Stimulated activated CD4-positive, alpha-beta T cell treated with anti-CD3 and anti-CD28 coated beads, Interleukin-15, amount 100 ng/mL, for 1 hour (primary cell): Measurements from ENCODE around the gene PRKAA1.
A peak's percentile ranks its signal among the peaks of the same experiment; 100 is the strongest.

Experiments
- DNase-seq, 2 donors: peaks; one replicate each; pipeline ENCODE4 v3.0.0-alpha.2; 2020; ENCODE audit warnings: low read depth in 1 of 2, low spot score in 1 of 2

The PRKAA1 gene

DNA sequence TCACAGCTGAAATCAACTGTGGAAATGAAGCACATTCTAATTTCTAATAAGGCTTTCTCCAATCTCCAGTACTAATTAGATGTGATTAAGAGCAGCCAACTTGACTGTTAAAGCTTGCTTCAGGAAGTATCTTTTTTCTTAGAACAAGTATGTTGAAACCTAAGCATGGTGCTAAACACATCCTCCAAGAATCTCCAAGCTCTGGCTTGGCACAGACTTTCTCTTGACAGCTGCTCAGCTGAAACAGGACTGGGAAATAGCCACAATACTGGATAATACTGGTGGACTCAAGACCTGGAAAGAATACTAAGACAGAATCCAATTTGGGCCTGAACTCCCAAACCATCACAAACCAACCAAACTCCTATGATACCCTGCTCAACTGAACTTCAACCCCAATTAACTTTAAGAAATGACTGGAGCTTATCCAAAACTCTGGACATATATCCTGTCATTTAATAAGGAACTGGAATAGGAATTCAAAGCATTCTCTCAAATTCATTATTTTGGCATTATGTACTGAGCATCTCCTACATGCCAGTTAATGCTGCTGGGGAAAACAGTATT, 16.2 kb downstream of the PRKAA1 start:
- no peak for DNase-seq

DNA sequence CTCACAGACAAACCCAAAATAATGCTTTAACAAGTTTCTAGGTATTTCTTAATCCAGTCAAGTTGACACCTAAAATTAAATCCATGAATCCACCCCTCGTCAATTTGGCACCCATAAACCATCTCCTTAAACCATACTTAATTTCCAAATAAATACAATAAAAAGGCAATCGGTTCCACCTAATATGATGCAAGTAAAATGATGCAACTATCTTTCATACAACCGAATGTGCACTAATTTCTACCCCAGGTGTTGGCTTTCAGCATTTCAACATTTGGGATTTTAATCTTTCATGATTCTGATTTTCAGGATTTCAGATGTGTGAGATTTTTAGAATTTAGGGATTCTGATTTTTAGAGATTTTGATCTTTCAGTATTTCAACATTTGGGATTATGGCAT, 17.3 kb downstream of the PRKAA1 start:
- no peak for DNase-seq

DNA sequence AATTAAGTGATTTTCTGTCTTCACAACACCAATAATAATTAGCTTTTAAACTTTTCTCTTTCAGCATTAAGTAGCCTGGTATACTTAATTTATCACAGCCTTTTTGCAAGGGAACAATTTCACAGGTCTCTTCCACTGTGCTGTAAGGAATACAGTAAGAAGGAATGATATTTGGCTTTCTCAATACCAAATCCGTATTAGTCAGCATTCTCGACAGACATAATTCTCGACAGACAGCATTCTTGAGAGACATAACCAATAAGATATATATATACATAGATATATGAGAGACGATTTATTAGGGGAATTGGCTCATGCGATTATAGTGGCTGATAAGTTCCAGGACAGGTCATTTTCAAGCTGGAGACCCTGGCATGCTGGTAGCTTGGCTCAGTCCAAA, 18.0 kb downstream of the PRKAA1 start:
- no peak for DNase-seq

DNA sequence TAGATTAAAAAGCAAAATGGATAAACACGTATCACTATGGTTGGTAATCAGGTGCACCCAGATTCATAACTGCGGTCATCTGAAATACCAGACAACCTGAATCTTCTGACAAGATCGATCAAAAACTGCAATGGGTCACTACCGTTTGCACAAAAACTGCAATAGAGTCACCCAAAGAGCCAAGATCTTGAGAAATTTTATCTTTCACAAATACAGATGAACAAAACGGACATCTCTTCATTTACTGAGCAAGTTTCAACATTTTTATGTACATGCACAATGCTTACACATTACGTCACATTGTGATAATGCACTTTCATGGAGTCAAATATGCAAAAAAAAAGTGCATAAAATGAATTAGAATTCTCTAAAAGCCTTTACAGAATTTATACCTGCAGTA, 18.6 kb downstream of the PRKAA1 start:
- no peak for DNase-seq

DNA sequence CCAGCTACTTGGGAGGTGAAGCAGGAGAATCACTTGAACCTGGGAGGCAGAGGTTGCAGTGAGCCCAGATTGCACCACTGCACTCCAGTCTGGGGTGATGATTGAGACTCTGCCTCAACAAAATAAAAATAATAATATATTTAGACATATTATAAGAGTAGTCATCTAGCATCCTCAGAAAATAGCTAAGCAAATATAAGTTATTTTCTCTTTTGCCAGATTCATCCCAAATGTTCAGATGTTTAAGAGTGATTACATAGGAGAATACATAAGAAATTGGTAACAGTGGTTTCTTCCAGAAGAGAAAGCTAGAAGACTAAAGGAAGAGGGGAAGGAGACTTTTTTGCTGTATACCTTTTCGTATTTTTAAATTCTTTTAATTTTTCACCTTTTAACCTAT, 20.0 kb downstream of the PRKAA1 start:
- no peak for DNase-seq

DNA sequence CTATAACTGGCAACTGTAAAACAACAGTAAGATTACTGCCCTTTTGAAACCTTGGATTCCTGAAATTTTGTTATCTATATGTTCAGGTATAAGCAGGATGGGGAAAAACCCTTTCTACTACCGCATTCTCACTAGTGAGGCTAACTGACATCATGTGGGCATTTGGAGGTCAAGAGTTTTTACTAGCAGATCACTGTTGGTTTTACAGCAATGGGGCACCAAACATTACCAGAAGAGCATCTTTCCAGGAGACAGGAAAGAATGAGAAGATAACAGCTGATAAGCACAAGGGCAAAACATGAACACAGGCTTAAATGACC, 21.6 kb downstream of the PRKAA1 start:
- DNase-seq = no peak

DNA sequence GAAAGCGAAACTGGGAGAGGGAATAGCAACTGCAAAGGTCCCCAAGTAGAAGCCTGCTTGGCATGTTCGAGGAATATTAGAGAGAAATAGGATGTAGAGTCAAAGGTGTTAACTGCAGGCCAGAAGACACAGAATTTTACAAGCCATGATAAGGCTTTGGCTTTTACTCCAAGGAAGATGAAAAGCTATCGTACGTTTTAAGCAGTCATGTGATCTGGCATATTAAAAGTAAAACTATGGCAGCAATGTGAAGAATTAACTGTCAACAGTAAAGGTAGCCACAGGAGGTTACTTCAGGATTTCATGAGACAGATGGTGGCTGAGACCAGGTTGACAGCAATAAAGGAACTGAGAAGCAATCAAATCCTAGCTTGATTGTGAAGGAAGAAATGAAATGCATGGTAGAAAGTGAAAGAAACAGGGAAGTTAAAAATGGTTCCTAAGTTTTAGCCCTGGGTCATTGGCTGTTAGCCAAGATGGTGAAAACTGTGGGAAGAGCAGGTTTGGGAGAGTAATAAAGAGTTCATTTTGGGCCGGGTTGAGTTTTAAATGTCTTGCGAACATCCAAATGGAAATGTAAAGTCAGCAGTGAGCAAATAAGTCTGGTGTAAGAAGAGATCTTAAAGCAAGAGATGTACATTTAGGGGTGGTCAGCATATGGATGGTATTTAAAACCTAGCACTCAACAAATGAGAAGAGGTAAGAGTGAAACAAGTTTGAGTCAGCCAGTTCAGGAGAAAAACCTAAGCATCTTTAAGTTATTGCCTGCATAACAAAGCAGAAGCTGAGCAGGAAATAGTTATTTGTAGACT, 22.1 kb downstream of the PRKAA1 start:
- DNase-seq = no peak

DNA sequence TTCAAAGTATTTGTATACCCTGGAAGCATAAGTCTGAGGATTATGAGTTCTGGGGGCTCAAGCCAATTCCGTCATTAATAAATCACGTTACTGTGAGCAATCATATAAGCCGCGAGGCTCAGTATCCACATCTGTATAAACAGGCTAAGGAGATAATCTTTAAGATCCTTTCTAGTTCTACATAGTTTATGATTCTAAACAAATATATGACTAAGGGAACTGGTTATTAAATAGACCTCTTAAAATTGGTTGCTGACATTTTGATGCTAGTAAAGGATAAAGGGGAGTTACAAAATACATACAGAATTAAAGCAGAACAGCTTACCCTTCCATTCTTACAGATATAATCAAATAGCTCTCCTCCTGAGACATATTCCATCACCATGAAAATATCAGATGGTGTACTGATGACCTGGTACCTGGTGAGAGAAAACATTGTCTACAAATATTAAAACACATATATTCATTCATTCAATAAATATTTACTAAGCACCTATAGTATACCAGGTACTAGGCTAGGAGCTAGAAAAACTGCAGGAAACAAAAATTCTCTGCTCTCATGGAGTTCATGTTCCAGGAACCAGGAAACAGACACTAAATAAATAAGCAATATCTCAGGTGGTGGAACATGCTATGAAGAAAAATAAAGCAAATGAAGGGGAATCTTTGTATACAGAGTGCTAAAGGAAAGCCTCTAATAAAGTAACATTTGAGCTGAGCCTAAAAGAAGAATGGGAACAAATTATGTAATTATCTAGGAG, 22.9 kb downstream of the PRKAA1 start:
- DNase-seq = no peak

DNA sequence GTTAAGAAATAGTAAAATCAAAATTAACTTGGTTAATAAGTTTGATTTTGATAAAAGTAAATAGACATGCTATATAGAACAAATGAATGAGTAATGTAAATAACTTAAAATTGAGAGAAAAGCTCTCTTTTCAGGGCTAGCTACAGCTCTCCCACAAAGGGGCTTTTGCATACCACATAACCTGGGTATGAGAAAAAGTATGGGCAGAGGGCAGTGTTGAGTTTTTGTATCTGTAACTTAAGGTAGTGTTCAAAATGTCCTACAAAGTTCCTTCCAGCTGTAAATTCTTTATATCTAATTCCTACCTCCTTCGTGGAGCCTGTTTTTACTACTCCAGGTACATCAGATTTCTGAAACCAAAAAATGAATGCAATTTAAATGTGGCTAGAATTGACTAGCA, 23.6 kb downstream of the PRKAA1 start:
- no peak for DNase-seq

DNA sequence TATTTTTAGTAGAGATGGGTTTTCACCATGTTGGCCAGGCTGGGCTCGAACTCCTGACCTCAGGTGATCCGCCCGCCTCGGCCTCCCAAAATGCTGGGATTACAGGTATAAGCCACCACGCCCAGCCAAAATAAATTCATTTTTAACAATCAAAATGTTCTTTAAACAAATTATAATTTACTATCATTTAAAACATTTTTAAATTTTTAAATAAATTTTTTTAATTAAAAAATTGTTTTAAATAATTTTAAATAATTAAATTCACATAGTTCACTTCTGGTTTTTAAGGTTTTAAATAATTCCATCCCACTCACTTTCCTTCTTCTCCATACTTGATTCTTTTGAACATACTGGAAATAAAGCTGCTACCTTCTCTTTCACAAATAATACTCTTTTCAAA, 27.4 kb downstream of the PRKAA1 start:
- no peak for DNase-seq

DNA sequence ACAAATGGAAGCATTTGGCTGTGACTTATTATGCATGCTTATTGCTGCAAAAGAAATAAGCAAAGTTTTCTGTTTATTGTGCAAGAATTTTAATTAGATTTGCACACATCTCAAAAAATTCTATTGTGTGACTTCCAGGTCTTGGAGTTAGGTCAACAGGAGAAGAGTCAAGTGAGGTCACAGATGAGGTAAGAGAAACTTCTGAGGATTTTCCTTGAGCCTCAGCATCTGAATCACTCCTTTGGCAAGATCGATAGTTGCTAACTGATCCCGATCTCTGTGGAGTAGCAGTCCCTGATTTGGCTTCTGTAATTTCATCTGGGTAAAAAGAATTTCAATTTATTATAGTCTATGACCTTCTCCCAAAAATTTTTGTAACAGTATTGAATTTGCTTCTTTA, 35.5 kb downstream of the PRKAA1 start:
- no peak for DNase-seq

DNA sequence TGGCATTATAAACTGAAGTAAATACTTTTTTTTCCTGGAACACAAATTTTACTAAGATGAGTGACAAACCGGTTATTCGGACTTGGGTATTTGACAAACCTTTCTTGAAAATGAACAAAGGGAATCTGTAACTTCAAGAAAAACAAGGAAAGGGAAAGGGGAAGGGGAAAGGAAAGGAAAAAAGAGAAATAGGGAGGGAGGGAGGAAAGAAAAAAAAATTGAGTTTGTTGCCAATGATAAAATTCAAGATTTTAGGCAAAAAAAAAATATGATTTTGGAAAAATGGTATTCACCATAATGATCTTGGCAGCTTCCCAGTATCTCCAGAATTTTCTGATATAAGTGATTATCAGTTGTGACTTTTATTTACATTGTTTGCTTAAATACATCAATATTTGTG, 40.8 kb downstream of the PRKAA1 start:
- no peak for DNase-seq

DNA sequence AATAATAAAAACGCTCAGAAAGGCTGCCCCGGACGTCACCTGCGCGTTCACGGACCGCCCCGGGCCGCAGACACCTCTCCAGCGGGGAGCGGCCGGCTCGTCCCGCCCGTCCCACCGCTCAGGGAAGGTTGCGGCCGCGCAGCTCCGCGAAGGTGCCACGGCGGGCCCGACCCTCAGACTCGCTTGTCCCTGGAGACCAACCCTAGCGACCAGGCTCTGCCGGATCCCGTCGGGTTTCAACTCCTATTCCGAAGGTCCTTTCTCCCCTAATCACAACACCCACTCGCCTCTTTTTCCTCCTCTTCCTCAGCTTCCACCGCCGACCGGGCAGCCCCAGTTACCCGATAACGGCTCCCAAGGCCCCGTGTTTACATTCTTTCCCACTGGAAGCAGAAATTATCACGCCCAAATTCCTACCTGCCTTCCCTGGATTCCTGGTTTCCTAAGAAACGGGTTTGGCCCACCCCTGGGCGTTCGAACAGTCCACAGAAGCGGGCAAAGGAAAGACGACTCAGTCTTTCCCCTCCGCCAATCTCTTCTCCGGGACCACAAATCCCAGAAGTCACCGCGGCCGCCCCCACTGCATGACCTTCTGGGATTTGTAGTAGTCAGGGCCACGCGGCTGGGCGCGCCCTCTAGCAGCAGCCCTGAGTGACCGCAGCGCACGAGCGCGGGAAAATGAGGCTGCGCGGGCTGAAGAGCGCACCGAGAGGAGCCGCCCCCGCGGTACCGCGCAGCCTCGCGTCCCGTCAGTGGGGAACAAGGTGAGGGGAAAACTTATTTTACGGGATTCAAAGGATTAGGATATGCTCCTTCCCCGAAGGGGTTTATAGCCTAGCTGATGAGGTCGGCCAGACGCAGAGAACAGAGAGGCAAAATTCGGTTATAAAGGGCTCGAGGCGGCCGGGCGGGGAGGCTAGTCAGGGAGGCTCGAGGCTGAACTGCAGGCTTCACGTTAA, 42.5 kb downstream of the PRKAA1 start, which contains the start of gene TTC33:
TSS of gene TTC33 (minus strand) at position 555 of the 959 bp plus-strand sequence. CDS start 8,943 bp downstream, outside the sequence.
- peak; percentile 88 to 90 for DNase-seq

DNA sequence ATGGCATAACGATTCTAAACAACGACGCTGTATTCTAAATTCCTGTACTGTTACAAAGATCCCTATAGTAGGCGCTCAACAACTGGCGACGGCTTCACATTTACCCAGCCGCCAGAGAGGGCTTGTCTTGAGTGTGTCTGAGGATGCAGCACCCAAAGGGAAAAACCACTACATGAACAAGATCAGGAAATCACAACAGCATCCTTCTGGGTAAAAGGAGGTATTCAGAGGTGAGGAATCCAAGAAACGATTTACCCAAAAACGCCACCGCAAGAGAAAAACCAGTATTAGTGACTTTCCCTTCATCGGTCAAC, 43.1 kb downstream of the PRKAA1 start:
- DNase-seq = peak; percentile 18 to 28

DNA sequence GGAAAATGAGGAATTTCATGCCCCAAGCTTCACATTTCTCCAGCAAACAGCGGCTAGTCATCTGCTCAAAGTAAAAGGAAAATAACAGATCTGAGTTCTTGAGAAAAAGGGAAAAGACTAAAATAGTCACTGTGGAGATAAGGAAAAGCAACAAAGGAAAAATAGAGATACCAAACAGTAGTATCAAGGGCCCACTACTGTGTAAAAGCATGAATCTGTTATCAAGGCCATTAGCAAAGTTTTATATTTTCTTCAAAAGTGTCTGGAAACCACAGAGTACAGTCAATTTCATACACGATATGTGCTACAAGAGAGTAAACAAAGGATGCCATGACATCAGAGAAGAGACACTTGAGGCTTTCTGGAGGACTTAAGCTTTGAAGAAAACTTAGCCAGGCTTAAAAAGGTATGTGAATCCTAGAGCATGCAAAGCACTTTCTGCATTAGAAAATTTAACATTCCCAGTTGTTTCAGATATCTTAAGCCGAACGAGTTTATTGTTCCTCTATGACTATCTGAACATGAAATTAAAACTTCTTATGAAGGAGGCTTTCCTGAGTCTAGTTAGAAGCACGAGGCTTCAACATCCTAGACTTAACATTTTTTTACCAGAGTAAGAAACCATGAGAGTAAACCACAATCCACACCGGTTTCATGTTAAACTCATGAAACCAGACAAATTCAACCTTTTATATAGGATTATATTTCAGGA, 43.6 kb downstream of the PRKAA1 start:
- DNase-seq = no peak

DNA sequence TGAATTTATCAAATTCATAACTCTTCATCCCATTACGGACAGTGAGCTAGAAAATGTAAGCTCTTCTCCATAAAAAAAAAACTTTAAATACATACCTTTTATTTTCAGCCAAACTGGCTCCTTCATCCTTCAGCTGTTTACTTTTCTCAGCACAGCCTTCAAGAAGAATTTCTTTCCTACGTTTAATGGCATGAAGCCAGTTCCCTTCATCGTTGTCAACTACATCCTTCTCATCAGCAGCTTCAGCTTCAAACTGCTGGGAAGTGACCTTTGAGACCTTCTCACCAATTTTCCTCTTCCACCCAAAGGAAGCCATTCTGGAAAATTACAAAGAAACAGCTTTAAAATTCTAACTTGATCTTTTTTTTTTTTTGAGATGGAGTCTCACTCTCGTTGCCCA, 51.5 kb downstream of the PRKAA1 start:
- no peak for DNase-seq

DNA sequence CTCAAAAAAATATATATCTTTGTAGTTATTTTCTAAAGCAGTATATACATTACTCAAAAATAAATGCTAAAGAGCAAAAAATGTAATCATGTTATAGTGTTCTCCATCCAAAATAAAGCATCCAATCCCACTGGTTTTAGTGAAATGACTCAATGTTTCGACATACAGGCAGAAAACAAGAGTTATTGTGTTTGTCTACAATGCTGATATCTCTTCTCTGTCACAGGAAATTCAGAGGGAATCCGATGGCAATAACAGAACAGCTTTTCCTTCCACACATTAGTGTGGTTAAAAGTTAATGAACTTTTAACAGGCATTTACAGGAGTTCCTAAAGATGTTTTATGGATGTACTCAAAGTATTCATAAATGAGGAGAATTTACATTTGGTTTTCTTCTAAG, 54.4 kb downstream of the PRKAA1 start:
- DNase-seq = no peak

DNA sequence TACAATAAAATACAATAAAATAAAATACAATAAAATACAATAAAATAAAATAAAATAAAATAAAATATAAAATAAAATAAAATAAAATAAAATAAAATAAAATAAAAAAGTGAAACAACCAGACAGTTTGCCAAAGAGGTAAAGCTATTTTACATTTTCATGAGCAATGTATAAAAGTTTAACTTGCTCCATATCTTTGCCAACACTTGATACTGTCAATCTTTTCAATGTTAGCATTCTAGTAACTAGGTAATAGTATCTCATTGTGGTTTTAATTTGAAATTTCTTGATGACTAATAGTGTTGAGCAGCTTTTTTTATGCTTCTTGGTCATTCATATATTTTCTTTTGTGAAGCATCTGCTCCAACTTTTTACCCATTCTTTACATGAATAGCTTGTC, 59.7 kb downstream of the PRKAA1 start:
- no peak for DNase-seq

DNA sequence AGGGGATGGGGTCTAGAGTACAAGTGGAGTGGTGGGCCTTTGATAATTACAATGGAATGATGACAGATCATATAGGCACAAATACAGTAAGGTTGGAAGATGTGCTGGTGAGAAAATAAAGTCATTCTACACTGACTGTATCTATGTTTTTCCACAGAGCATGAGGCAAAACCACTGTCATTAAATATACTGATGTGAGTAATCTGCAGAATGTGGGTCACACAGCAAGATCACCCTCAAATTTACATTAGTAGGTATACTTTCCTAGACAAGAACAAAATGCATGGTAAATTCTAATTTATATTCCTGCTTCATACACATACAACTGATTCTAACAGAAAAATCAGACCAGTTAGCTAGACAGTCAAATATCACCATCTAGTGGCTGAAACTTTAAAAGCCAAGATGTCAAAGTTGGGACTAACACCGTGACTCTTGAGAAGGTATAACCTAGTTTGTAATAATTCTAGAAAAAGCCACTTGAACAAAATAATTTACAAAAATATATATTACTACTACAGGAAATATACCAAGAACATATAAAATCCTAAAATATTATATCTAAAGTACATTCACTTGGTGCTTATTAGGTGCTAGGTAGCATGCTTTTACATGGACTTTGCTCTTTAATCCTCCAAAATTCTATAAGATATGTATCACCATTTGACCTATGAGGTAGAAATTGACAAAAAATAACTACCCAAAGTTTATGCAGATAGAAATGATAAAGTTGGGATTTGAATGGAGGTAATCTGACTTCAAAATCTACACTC, 61.9 kb downstream of the PRKAA1 start:
- no peak for DNase-seq

DNA sequence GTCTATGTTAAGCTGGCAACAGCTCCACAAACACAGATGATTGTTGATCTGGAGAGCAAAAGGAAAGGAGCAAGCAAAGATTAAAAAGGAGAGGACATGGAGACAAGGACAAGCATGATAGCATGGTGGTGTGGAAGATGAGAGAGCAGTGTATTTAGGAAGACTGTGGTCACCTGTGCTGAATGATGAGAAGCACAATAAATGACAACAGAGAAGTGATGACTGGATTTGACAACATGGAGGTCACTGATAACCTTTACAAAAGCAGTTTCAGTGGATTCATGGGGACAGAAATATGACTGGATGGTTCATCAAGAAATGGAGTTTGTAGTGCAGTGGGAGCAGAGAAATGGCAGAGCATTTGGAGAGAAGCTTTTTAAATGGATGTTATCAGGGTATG, 62.6 kb downstream of the PRKAA1 start:
- no peak for DNase-seq
